UCSD-AML1 (cell line): ENCODE results near the gene ATAD3A.
A peak's percentile ranks its signal among the peaks of the same experiment; 100 is the strongest.
"Not testable (repeated sequence)": the region's sequence is repeated elsewhere in the genome, so short reads cannot be mapped to it uniquely, and the experiment has no call there.

ENCODE experiments used
- DNase-seq: peaks from one replicate; lab custom pipeline; 2025; ENCODE audit not compliant: unreplicated experiment; lab: John Stamatoyannopoulos, UW

Gene ATAD3A

GRCh38 chr1:1553821-1554494, 42.0 kb downstream of the ATAD3A start:
- DNase-seq: no peak

GRCh38 chr1:1554550-1554925, 42.6 kb downstream of the ATAD3A start:
- DNase-seq: no peak

GRCh38 chr1:1554926-1555915, 43.3 kb downstream of the ATAD3A start:
- DNase-seq: no peak

- DNase-seq: no peak
Observed at GRCh38 chr1:1556505-1556904, 44.5 kb downstream of the ATAD3A start.

GRCh38 chr1:1556961-1557360, 45.0 kb downstream of the ATAD3A start:
- DNase-seq: not testable (repeated sequence)

GRCh38 chr1:1557688-1558087, 45.7 kb downstream of the ATAD3A start:
- not testable (repeated sequence) for DNase-seq

- no peak for DNase-seq
Observed at GRCh38 chr1:1558591-1558990, 46.6 kb downstream of the ATAD3A start.

GRCh38 chr1:1559066-1559465, 47.1 kb downstream of the ATAD3A start:
- DNase-seq: no peak

- no peak for DNase-seq
Observed at GRCh38 chr1:1560178-1560577, 48.2 kb downstream of the ATAD3A start.

GRCh38 chr1:1561801-1562470, 50.0 kb downstream of the ATAD3A start:
- DNase-seq: no peak

- DNase-seq: no peak
Observed at GRCh38 chr1:1562556-1563195, 50.7 kb downstream of the ATAD3A start.

- DNase-seq: no peak
Observed at GRCh38 chr1:1563688-1564087, 51.7 kb downstream of the ATAD3A start.

- DNase-seq: no peak
Observed at GRCh38 chr1:1564268-1564667, 52.3 kb downstream of the ATAD3A start.

- DNase-seq: no peak
Observed at GRCh38 chr1:1565340-1565739, 53.4 kb downstream of the ATAD3A start.

- DNase-seq: no peak
Observed at GRCh38 chr1:1567152-1567875, 55.4 kb downstream of the ATAD3A start.

GRCh38 chr1:1567891-1568291, 55.9 kb downstream of the ATAD3A start:
- no peak for DNase-seq

GRCh38 chr1:1569341-1569740, 57.4 kb downstream of the ATAD3A start:
- no peak for DNase-seq

- DNase-seq: peak; percentile 86
Observed at GRCh38 chr1:1573843-1574720, 62.1 kb downstream of the ATAD3A start.

GRCh38 chr1:1574721-1575537, 63.0 kb downstream of the ATAD3A start, which contains the start of gene SSU72:
SSU72 (minus strand) TSS chr1:1574863; CDS start chr1:1574557, 306 bp downstream.
- DNase-seq: peak; percentile 92
